Epithelial cell of esophagus (primary cell): ENCODE data around the gene AGPAT3.

Experiments used
- DNase-seq: peaks from one replicate; pipeline ENCODE4 v3.0.0; 2010; ENCODE audit warnings: low read depth
- H3K4me3 ChIP-seq: 2 replicates; pipeline ENCODE4 v1.5.1; 2011; ENCODE audit warnings: mild to moderate bottlenecking, low read length, control low read depth
- CTCF ChIP-seq: IDR thresholded peaks from 2 replicates; pipeline ENCODE4 v1.5.1; 2011; ENCODE audit warnings: low read depth, mild to moderate bottlenecking, low read length, control low read depth, inconsistent platforms; ENCODE audit not compliant: insufficient read depth; ENCODE audit errors: missing control alignments

AGPAT3 gene

GRCh38 chr21:43906585-43907370 lies 41.8 kb downstream of the AGPAT3 start:
- no peak for TF ChIP-seq CTCF
- DNase-seq = no peak
- H3K4me3 ChIP-seq = no peak overlapping the region

- TF ChIP-seq CTCF = no peak
These were observed 42.7 kb downstream of the AGPAT3 start for GRCh38 chr21:43907751-43908150.

GRCh38 chr21:43908167-43908566 lies 43.1 kb downstream of the AGPAT3 start:
- no peak overlapping the region for H3K4me3 ChIP-seq
- no peak for TF ChIP-seq CTCF
- DNase-seq = no peak

More at GRCh38 chr21:43907751-43908150, 42.7 kb downstream of the AGPAT3 start:
- no peak for DNase-seq
- no peak overlapping the region for H3K4me3 ChIP-seq

GRCh38 chr21:43909741-43910400 lies 44.8 kb downstream of the AGPAT3 start:
- H3K4me3 ChIP-seq = no peak overlapping the region
- no peak for DNase-seq
- no peak for TF ChIP-seq CTCF

GRCh38 chr21:43910460-43910859 lies 45.4 kb downstream of the AGPAT3 start:
- no peak for DNase-seq
- H3K4me3 ChIP-seq = no peak overlapping the region
- no peak for TF ChIP-seq CTCF

- no peak for DNase-seq
- no peak for TF ChIP-seq CTCF
- no peak overlapping the region for H3K4me3 ChIP-seq
These were observed 46.3 kb downstream of the AGPAT3 start for GRCh38 chr21:43911015-43911934.
